ENCODE measurements around the gene EBPL. TPM values are rescaled to one million over a fixed set of nuclear protein-coding genes. Genes with fewer than 3 reads are reported as not detected.

The EBPL gene
- total RNA-seq, 2 donors from 2014 or later: 50.0 to 77.6 TPM

GRCh38 chr13:49625392-49626079, 65.8 kb downstream of the EBPL start:
- peaks cover 3% of the 10 kb centered on the region for H3K4me1 ChIP-seq
- no peak for TF ChIP-seq CTCF (IDR thresholded peaks at IDR 0.05)
- intact Hi-C loops (cut with DNase I): no loop called here
- H3K27ac ChIP-seq: peak overlapping the region; percentile 37
- no peaks in the 10 kb centered on the region for H3K27me3 ChIP-seq
- no peak overlapping the region for H3K9ac ChIP-seq (ENCODE audit: low read depth in 2 of 2, low read length in 2 of 2)
- H3K4me3 ChIP-seq: no peak overlapping the region
- DNase-seq: peak; percentile 83
- H3K9me3 ChIP-seq: no peaks in the 10 kb centered on the region
- H3K36me3 ChIP-seq: no peaks in the 10 kb centered on the region

- no peak overlapping the region for H3K27ac ChIP-seq
- H3K27me3 ChIP-seq: no peaks in the 10 kb centered on the region
- intact Hi-C loops (cut with DNase I): no loop called here
- no peak overlapping the region for H3K4me3 ChIP-seq
- TF ChIP-seq CTCF (IDR thresholded peaks at IDR 0.05): no peak
- no peaks in the 10 kb centered on the region for H3K9me3 ChIP-seq
- peaks cover 3% of the 10 kb centered on the region for H3K4me1 ChIP-seq
- DNase-seq: no peak
- no peak overlapping the region for H3K9ac ChIP-seq (ENCODE audit: low read depth in 2 of 2, low read length in 2 of 2)
- no peaks in the 10 kb centered on the region for H3K36me3 ChIP-seq
Measured at GRCh38 chr13:49624229-49624628, 67.1 kb downstream of the EBPL start.

GRCh38 chr13:49622174-49622946, 68.9 kb downstream of the EBPL start:
- Histone ChIP-seq H3K27ac (no peak overlapping the region), H3K4me1 (peaks cover 3% of the 10 kb centered on the region), H3K4me3 (no peak overlapping the region), H3K9me3 (no peaks in the 10 kb centered on the region), H3K27me3 (no peaks in the 10 kb centered on the region), H3K9ac (ENCODE audit: low read depth in 2 of 2, low read length in 2 of 2) (no peak overlapping the region), H3K36me3 (no peaks in the 10 kb centered on the region)
- no peak for TF ChIP-seq CTCF (IDR thresholded peaks at IDR 0.05)
- intact Hi-C loops (cut with DNase I): no loop called here
- DNase-seq: no peak

- Histone ChIP-seq H3K9me3 (no peaks in the 10 kb centered on the region), H3K4me1 (no peaks in the 10 kb centered on the region), H3K4me3 (no peak overlapping the region), H3K27me3 (no peaks in the 10 kb centered on the region), H3K9ac (ENCODE audit: low read depth in 2 of 2, low read length in 2 of 2) (peak overlapping the region in 1 of 2 donors; percentile 18), H3K27ac (no peak overlapping the region), H3K36me3 (no peaks in the 10 kb centered on the region)
- intact Hi-C loops (cut with DNase I): no loop called here
- DNase-seq: no peak
- TF ChIP-seq CTCF (IDR thresholded peaks at IDR 0.05): no peak
Measured at GRCh38 chr13:49620170-49620621, 71.1 kb downstream of the EBPL start.

- Histone ChIP-seq H3K27ac (no peak overlapping the region), H3K4me1 (no peaks in the 10 kb centered on the region), H3K9me3 (no peaks in the 10 kb centered on the region), H3K27me3 (no peaks in the 10 kb centered on the region), H3K9ac (ENCODE audit: low read depth in 2 of 2, low read length in 2 of 2) (no peak overlapping the region), H3K4me3 (no peak overlapping the region), H3K36me3 (no peaks in the 10 kb centered on the region)
- intact Hi-C loops (cut with DNase I): no loop called here
- no peak for DNase-seq
- TF ChIP-seq CTCF (IDR thresholded peaks at IDR 0.05): no peak
Measured at GRCh38 chr13:49616676-49617065, 74.6 kb downstream of the EBPL start.

Measured in colonic mucosa (tissue), 4 donors.